Renal pelvis (tissue), 12 donors: ENCODE measurements around the gene CCDC181. TPM values are rescaled to one million over a fixed set of nuclear protein-coding genes. Genes with fewer than 3 reads are reported as not detected.

Experiments used
- DNase-seq: peaks from one replicate; pipeline ENCODE4 v3.0.0-alpha.2; 2013
- long read RNA-seq, 16 experiments: transcript quantifications; one replicate each; lab custom pipeline, GENCODE V29; 2026
- polyA plus RNA-seq, 3 donors: library from polyadenylated mRNA; unstranded; fragments of 120-200 nt; gene quantifications; one replicate each; pipeline ENCODE4 v1.2.1, GENCODE V29; 2013; ENCODE audit not compliant: insufficient read length in 3 of 3

Gene CCDC181
- polyA plus RNA-seq: 1 to 10 TPM; 8.5 to 9.7 (median 9.0) TPM
- long read RNA-seq, donor 1, partial matches to known transcripts: 0 of 1 reads
- long read RNA-seq, donor 1, other reads (novel, unspliced or antisense): 0 of 1 reads
- long read RNA-seq, donor 2, partial matches to known transcripts: 0 of 1 reads
- long read RNA-seq, donor 2, other reads (novel, unspliced or antisense): 0 of 1 reads
- long read RNA-seq, donor 3: 0 reads
- long read RNA-seq, donor 4, partial matches to known transcripts: 0 of 1 reads
- long read RNA-seq, donor 4, other reads (novel, unspliced or antisense): 0 of 1 reads
- long read RNA-seq, donor 5: 0 reads
- long read RNA-seq, donor 6: 0 reads
- long read RNA-seq, donor 7, partial matches to known transcripts: 0 of 1 reads
- long read RNA-seq, donor 7, other reads (novel, unspliced or antisense): 0 of 1 reads
- long read RNA-seq, donor 8, partial matches to known transcripts: 0 of 1 reads
- long read RNA-seq, donor 8, other reads (novel, unspliced or antisense): 0 of 1 reads
- long read RNA-seq, donor 9, partial matches to known transcripts: 0 of 3 reads
- long read RNA-seq, donor 9, other reads (novel, unspliced or antisense): 0 of 3 reads
- long read RNA-seq, donor 10, partial matches to known transcripts: 0 of 3 reads
- long read RNA-seq, donor 10, other reads (novel, unspliced or antisense): 0 of 3 reads
- long read RNA-seq, donor 11, partial matches to known transcripts: 0 of 1 reads
- long read RNA-seq, donor 11, other reads (novel, unspliced or antisense): 0 of 1 reads
- long read RNA-seq, donor 12, partial matches to known transcripts: 0 of 3 reads
- long read RNA-seq, donor 12, other reads (novel, unspliced or antisense): 0 of 3 reads
- long read RNA-seq, donor 13, partial matches to known transcripts: 0 of 2 reads
- long read RNA-seq, donor 13, other reads (novel, unspliced or antisense): 0 of 2 reads
- long read RNA-seq, donor 14: 0 reads
- long read RNA-seq, donor 15: 0 reads
- long read RNA-seq, donor 16, partial matches to known transcripts: 0 of 4 reads
- long read RNA-seq, donor 16, other reads (novel, unspliced or antisense): 0 of 4 reads

DNA sequence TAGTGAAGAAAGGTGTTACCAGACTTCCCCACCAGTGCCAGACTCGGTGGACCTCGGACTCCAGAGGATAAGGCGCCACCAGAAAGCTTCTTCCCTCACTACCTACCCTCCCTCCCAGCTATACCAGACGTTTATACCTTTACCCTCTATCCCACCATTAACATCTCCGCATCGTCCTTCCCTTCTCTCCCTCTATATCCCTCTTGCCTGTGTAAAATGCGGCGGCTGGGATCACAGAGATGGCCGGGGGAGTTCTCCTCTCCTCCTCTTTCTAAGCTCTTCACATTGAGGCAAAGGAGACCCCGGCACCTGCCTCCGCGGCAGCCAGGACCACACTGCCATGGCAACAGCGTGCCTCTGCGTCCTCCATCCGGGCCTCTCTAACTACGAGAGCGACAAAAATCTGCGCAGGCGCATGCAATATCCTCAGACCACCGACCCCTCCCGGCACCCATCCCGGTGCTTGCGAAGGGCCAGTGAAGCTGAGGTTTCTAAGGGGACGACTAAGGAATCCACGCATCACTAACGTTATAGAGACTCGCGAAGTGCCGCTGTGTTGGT lies at the start of gene CCDC181:
TSS of gene CCDC181 (minus strand) at position 394 of the 561 bp plus-strand sequence. CDS start 2,547 bp downstream, outside the sequence.
- peak; percentile 86 for DNase-seq

DNA sequence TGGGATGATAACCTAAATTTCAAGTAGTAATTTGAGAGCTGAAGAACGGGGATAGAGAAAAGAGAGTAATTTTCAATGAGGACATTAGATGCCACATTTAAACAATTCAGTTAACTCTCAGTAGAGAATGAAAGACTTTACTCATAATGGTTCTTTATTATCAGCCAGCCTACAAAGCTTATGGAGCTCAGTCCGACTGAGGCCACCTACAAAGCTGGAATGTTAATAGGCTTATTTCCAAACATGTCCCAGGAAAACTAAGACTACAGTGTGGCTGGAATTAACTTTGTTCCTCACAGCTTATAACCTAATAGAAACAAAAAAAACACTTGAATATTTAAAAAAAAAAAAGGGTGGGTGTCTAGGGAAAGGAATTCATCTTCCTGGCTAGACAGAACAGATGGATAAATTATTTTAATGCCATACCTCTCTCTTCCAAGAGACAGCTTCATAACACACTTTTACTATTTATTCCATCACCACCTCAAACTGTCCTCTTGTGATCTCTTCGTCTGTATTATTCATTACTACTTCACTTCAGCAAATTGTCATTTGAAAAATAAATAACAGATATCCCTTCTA lies 48.6 kb upstream of the CCDC181 start:
- DNase-seq: no peak

DNA sequence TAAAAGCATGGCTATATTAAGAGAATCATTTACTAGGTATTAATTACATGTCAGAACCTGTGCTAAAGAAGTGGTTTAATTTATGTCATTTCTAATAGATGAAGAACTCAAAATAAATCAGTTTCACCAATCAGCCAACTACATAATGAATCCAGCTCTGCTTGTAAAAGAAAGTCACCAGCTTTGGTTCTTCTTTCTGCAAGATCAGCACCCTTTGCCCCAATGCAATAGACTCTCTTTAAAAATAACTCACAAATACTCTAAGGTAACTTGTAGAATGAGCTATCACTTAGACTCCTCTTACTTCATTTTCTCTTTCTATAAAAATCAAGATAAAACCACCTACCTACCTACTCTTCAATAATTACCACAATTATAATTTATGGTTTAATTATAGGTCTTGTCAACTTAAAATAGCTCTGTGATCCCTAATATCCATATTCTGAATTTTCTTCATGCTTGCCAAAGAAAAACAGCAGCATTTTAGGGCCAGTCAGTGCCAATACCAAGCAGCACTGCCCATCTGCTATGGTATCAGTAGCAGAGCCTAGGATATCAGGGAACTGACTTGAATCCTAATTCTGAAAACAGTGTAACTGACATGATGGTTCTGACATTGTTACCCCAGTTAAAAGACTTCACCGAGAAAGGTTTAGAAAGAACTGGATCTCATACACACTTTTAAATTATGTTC lies 47.2 kb upstream of the CCDC181 start:
- DNase-seq: no peak

DNA sequence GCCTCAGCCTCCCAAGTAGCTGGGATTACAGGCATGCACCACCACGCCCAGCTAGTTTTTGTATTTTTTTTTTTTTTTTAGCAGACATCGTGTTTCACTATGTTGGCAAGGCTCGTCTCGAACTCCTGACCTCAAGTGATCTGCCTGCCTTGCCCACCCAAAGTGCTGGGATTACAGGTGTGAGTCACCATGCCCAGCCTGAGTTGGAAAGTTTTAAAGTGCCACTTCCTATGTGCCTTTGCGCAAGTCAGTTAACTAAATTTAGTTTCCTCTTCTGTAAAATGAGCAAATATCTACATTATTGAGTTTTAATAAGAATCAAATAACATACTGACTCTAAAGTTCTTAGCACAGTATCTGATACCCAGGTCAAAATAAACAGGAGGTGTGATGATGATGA lies 46.1 kb upstream of the CCDC181 start:
- no peak for DNase-seq

DNA sequence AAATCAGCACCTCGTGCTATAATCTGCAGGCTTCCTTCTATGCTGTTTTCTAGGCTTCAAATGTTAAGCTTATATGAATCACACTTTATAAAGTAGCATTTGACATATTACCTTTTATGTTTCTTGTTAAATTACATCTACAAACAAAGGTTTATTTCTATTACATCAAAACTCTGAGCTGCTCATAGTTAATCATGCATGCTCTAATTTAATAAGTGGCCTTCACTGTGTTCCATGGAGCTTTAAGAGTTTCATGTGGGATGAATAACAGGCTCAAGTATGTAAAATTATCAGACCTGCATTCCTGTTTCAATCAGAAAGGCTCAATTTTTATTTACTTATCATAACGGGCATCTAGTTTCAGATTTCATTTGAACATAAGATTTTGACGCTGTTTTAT lies 45.5 kb upstream of the CCDC181 start:
- DNase-seq: no peak

DNA sequence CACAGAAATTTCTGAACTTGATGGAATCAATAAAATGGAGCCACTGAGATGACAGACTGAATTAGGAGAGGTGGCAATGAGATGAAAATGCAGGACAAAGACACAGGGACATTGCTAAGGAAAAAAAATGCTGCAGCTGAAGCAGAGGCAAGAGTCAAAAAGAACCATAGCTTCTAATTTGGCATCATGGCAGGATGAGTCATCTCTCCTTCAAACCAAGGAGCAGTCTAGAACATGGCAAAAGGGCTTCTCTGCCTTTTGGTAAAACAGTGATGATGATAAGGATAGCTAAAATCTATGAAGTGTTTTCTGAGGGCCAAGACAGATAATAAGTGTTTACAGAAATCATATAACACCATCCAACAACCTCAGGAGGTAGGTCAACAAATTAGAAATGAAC lies 41.7 kb upstream of the CCDC181 start:
- DNase-seq: no peak

DNA sequence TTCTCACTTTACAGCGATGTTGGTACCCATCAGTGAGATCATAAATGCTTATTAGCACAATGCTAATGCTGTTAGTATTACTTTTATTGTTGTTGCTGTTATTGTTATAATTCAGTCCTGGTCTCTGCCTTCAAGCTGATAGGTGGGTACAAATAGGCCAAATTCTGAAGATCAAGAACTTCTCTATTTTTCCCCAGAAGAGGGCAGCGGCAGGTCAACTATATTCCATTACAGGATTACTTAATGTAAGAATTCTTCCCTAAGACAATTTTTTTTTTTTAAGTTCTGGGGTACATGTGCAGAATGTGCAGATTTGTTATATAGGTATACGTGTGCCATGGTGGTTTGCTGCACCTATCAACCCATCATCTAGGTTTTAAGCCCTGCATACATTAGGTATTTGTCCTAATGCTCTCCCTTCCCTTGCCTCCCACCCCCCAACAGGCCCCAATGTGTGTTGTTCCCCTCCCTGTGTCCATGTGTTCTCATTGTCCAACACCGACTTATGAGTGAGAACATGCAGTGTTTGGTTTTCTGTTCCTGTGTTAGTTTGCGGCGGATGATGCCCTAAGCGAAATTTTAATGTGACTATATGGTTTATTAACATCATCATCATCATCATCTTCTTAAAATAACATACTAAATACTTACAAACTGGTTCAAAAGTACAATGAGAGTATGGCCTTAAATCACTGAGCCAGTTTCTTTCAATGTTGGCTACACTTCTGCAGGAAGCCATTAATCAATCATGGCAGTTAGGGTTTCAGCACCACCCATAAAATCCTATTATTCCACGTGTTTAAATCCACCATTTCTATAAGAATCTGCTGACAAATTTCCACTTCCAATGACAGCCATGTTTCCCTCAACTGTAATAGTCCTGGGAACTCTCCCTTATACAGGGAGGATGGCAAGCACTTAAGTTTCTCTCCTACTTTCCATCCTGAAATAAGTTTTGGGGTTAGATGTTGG lies 39.3 kb upstream of the CCDC181 start:
- DNase-seq: no peak

DNA sequence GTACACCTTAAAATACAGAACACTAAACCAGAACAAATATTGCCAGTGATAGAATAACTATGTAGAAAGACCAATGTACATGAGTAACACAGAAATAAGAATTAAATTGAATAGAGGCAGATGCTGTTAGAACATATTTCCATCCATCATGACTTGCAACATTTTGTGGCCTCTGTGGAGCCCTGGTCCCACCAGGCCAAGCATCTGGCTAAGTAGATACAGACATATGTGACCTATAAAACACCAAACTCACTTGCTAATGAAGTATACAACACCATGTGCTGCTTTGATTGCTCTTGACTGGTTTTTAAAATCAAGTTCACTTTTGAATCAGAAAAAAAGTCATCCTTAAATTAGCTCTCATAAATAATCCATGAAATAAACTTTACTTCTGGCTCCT lies 38.0 kb upstream of the CCDC181 start:
- no peak for DNase-seq

DNA sequence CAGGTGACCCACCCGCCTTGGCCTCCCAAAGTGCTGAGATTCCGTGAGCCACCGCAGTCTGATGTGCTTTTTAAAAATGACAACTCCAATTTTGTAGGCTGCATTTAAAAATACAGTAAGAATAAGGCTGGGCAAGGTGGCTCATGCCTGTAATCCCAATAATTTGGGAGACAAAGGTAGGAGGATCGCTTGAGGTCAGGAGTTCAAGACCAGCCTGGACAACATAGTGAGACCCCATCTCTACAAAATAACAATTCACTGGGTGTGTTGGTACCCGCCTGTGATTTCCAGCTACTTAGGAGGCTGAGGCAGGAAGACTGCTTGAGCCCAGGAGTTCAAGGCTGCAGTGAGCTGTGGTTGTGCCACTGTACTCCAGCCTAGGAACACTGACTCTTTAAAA lies 35.1 kb upstream of the CCDC181 start:
- DNase-seq: no peak

DNA sequence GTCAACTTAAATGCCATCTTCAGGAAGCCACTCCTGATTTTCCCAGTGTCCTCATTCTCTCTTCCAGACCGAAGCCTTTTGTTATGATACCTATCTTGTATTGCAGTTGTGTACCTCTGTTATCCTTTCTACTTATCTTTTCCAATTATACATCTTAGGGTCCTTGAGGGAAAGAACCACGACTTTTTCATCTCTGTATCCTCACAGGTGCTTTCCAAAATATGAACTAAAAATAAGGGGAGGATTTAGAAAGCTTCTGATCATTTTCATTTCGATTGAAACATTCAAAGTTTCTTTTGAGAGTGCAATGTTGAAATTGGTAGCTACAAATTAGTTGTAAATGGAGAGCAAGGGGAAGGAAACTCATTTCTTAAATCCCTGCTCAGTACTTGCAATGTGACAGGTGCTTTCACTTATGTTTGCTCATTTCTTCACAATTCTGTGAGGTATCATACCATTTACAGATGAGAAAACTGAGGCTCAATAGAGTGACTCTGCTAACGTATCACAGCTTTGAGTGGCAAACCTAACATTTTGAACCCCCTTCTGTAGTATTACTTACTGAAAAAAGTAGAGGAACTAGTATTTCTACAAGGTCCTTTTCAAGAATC lies 34.2 kb upstream of the CCDC181 start:
- no peak for DNase-seq

DNA sequence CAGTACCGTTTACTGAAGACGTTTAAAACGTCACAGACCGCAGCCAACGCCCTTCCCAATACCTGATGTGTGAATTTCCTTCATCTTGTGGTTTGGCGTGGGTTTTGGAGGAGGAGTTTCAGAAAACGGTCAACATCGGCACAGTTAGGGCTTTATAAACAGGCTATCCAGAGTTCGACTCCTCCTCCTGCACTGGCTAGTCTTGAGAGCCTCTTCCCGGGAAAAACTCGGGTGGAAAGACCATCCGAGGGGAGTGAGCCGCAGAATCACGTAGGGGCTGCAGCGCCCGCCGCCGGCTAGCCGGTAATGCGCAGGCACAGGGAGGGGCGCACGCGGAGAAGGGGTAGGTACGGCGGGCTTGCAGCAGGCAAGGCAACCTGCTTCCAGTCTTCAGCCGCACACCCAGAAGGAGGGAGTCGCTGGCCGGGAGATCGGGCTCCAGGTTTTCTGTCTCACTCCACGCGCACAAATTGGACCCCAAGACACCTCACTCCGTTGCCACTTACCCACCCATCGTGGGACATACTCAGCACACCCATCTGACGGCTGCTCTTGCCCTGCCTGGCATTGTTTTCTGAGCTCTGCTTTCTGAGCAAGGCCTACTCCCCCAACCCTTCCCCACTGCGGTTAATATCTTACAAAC lies 33.0 kb upstream of the CCDC181 start:
- no peak for DNase-seq

DNA sequence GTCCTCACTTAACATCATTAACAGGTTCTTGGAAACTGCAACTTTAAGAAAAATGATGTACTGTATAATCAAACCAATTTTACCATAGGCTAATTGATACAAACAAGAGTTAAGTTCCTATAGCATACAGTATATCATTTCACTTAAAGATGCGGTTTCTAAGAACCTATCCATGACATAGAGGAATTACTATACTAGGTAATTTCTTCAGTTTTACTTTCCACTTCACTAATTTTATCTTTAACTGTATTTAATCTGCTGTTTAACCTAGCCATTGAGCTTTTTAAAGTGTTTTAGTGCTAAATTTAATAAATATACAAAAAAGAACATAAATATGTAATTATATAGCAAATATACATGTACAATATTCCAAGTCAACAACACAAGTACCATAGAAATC lies 30.2 kb upstream of the CCDC181 start:
- no peak for DNase-seq

DNA sequence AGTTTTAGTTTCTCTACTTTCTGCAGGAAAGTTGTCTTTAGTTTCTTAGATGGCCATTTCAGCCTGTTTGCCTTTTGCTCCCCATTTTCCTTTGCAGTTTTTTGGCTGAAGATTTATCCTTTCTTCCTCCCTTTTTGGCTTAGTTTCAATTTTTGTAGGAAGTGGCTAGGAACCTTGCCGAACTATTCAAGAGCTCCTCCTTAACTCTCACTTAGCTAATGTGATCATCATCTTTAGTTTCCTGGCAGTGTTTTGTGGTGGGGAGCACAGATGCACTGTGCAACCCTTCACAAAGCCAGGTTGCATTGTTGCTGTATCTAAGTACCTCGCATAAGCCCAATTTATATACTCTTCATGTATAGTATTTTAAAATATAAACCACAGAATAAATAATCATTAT lies 28.8 kb upstream of the CCDC181 start:
- DNase-seq: no peak

DNA sequence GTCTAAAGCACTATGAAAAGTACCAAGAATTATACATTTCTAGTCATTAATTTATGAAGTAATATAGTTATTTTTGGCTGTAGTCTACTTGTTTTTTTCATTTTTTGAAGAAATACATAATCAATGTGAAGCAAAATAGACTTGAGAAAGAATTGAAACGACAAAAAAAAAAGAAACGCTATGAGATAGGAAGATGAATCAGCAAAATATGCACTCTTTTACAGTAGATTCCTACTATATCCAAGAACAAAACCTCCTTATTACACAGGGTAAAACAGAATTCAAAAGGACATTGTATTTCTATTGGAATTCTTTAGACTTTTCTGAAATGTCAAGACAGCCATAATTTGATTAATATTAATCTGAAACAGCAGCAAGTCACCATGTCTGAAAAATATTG lies 25.6 kb upstream of the CCDC181 start:
- DNase-seq: no peak

DNA sequence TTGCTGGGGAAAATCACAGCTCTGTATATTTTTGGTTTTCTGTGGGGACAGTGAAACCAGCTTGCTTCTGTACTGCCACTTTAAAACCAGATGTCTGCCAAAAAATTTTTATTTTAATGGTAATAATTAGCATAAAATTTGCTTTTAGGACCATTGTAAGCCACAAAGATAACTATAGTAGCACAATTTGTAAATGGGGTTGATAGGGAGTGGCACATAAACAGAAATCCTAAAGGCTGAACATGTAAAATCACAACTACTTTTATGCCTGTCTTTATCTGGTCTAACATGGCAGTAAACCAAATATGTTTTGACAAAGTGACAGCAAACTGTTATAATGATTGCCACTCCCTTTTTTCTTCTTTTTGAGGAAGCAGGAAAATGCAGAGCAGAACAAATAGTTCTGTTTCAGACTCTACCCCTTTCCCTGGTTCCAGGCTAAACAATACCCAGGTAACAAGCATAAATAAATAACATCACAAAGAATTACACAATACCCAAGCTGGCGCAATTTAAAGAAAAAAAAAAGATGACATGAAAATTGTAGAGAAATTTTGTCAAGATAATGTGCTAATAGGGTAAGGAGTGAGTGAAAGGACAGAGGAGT lies 24.0 kb upstream of the CCDC181 start:
- DNase-seq: no peak

DNA sequence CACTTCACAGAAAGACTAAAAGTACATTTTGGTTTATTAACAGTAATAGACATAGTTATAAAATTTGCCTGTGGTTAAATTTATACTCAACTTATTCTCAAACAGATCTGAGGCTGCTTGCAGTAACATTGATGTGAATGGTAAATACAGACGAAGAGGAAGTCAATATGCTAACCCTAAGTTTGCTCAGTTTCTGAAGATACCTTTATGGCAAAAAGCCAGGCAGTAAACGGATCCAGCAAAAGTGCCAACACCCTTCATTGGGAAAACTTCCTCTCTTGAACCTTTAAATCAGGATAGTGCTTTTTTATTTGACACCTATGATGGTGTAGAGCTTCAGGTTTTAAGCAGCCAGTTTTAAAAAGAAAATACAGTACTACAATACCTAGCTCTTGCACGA lies 16.6 kb upstream of the CCDC181 start:
- DNase-seq: no peak

DNA sequence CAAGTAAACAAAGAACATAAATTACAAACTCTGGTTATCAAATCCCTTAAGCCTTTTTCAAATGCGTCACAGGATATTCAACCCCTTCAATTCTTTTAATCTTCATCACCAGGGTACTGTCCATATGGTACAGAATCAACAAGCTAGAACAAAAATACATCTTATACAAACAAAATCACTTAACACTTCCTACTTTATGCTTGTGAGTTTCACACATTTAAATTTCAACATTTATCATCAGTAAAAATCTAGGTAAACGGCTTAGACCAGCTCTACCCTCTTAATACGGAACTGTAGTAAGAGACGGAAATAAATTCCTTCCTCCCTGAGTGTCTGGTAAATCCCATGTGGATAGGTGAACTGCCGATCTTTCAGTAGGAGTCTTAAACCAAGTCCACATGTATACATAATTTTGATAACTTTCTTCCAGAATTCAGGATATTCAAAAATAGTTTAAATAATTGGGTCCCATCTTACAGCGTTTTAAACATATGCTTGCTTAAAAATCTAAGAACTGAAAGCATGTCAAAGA lies 1.0 kb downstream of the CCDC181 start:
- no peak for DNase-seq

DNA sequence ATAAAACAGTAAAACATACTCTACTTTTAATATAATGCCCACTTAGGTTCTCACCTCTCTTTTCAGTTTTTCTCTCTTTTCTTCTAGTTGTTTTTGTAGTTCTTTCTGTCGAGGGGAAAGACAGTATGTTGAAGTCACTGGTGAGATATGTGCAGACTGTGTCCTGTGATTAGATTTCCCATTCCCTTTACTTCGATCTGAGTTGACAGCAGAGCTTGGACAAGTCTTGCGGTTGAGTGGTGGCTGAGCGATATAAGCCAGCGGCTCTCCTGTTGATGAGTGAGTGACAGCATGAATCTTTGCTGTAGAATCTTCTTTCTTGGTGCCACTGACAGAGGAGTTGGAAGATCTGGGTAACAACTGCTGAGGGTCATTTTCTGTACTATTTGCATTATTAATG lies 6.0 kb downstream of the CCDC181 start:
- no peak for DNase-seq
